K562 (cell line): ENCODE measurements around the gene B3GALT6. TPM values are rescaled to one million over a fixed set of nuclear protein-coding genes. Genes with fewer than 3 reads are reported as not detected.

Source experiments
- BRF1 ChIP-seq: IDR thresholded peaks from 3 replicates; pipeline ENCODE4 v1.6.1; 2011; ENCODE audit warnings: borderline replicate concordance, mild to moderate bottlenecking; ENCODE audit not compliant: insufficient read length; ENCODE audit errors: extremely low read depth
- CHD4 ChIP-seq: fragments of 200-600 bp; sonication (generic); IDR thresholded peaks from 3 replicates; pipeline ENCODE4 v1.6.1; 2012; ENCODE audit warnings: low read depth, mild to moderate bottlenecking, mixed read lengths, low read length, inconsistent platforms; ENCODE audit not compliant: insufficient read depth, insufficient replicate concordance, poor library complexity, severe bottlenecking
- CREM ChIP-seq: IDR thresholded peaks from 2 replicates; pipeline ENCODE4 v1.6.1; 2014; ENCODE audit warnings: antibody characterized with exemption, low read depth
- DDX20 ChIP-seq: fragments of 450-650 bp; IDR thresholded peaks from 2 replicates; pipeline ENCODE4 v1.6.1; 2016; ENCODE audit warnings: missing genetic modification characterization, low read depth, mild to moderate bottlenecking, missing compliant biosample characterization, moderate library complexity
- E2F3 ChIP-seq: fragments of 250-450 bp; sonication (Bioruptor Pico); IDR thresholded peaks from 2 replicates; pipeline ENCODE4 v1.4.0; 2020; ENCODE audit warnings: mild to moderate bottlenecking
- EGR1 ChIP-seq: fragments of 450-650 bp; conservative IDR thresholded peaks from 2 replicates; pipeline ENCODE4 v1.6.1; 2017; ENCODE audit warnings: mild to moderate bottlenecking
- EP300 ChIP-seq: IDR thresholded peaks from 2 replicates; pipeline ENCODE4 v1.6.1; 2012; ENCODE audit warnings: low read length, improper control_type of control experiment
- EWSR1 ChIP-seq: fragments of 450-650 bp; IDR thresholded peaks from 2 replicates; pipeline ENCODE4 v1.6.1; 2018; ENCODE audit warnings: borderline replicate concordance, mild to moderate bottlenecking, low read depth, moderate library complexity; ENCODE audit not compliant: partially characterized antibody
- FOXK1 ChIP-seq: sonication (generic); formaldehyde crosslinking; IDR thresholded peaks from 2 replicates; pipeline ENCODE4 v1.8.0; 2022; ENCODE audit warnings: missing genetic modification reagents, mild to moderate bottlenecking, borderline replicate concordance
- KDM5B ChIP-seq: fragments of 200-600 bp; sonication (generic); IDR thresholded peaks from 2 replicates; pipeline ENCODE4 v1.6.1; 2012; ENCODE audit warnings: low read depth, mild to moderate bottlenecking, moderate library complexity, low read length, control low read depth, inconsistent platforms; ENCODE audit not compliant: insufficient replicate concordance
- NCOA1 ChIP-seq: fragments of 450-650 bp; IDR thresholded peaks from 2 replicates; pipeline ENCODE4 v1.6.1; 2016; ENCODE audit warnings: low read depth
- PTRF ChIP-seq: fragments of 450-650 bp; IDR thresholded peaks from 2 replicates; pipeline ENCODE4 v1.6.1; 2016; ENCODE audit warnings: mild to moderate bottlenecking, missing genetic modification characterization, missing compliant biosample characterization
- RBM22 ChIP-seq: fragments of 200-400 bp; formaldehyde crosslinking; IDR thresholded peaks from 2 replicates; pipeline ENCODE4 v1.6.1; 2018; ENCODE audit warnings: low read length, low read depth; ENCODE audit not compliant: poor library complexity, severe bottlenecking
- SIN3A ChIP-seq, 2 experiments: fragments of 150-350 bp in 1 of 2; IDR thresholded peaks; 2 replicates each; pipeline ENCODE4 v1.6.1; 2011 to 2016; ENCODE audit warnings: borderline replicate concordance in 2 of 2, low read depth in 2 of 2, low read length in 2 of 2, mild to moderate bottlenecking in 2 of 2, moderate library complexity in 2 of 2; ENCODE audit not compliant: control insufficient read depth in 1 of 2
- SRSF9 ChIP-seq: fragments of 200-400 bp; formaldehyde crosslinking; IDR thresholded peaks from 2 replicates; pipeline ENCODE4 v1.6.1; 2017; ENCODE audit warnings: low read depth, low read length, borderline replicate concordance
- STAT5A ChIP-seq: IDR thresholded peaks from 2 replicates; pipeline ENCODE4 v1.6.1; 2012; ENCODE audit warnings: low read length, inconsistent platforms, borderline replicate concordance
- ZNF224 ChIP-seq: sonication (generic); formaldehyde crosslinking; IDR thresholded peaks from 2 replicates; pipeline ENCODE4 v1.8.0; 2022; ENCODE audit warnings: mild to moderate bottlenecking, missing genetic modification reagents
- ZNF41 ChIP-seq: fragments of 250-450 bp; sonication (Bioruptor Pico); conservative IDR thresholded peaks from 2 replicates; pipeline ENCODE4 v1.4.0; 2020; ENCODE audit warnings: mild to moderate bottlenecking
- polyA plus RNA-seq, 8 experiments: library from polyadenylated mRNA; depleted of rRNA in 4 of 8; stranded (reverse) in 5 of 8; unstranded in 3 of 8; fragments of >200 nt; fragmentation: Nextera tagmentation in 2 of 8; fragmentation: Illumina TruSeq in 1 of 8; extraction: Ambion mirVana in 2 of 8; extraction: Trizol in 1 of 8; gene quantifications; 2 replicates each; pipeline versions ENCODE4 v1.2.1 to v1.2.3, GENCODE V29; 2011 to 2014; ENCODE audit warnings: inconsistent platforms in 1 of 8, missing spikeins in 1 of 8
- total RNA-seq, 7 experiments: library from RNA; depleted of rRNA in 6 of 7; stranded (reverse); fragments of >200 nt in 6 of 7; fragmentation: Illumina TruSeq in 2 of 7; extraction: Trizol in 2 of 7; gene quantifications; 2 replicates each; pipeline versions ENCODE4 v1.2.1 to v1.2.3, GENCODE V29; 2011 to 2021; ENCODE audit warnings: low replicate concordance in 1 of 7
- TF ChIP-seq, protein P1 (sequence below): sonication (generic); formaldehyde crosslinking; IDR thresholded peaks from 2 replicates; pipeline ENCODE4 v1.8.1; 2023; ENCODE audit warnings: mild to moderate bottlenecking, missing genetic modification reagents
- TF ChIP-seq, protein P2 (sequence below): fragments of 250-450 bp; sonication (Bioruptor Pico); IDR thresholded peaks from 2 replicates; pipeline ENCODE4 v1.5.0; 2022; ENCODE audit warnings: mild to moderate bottlenecking
- TF ChIP-seq, protein P3 (sequence below): sonication (generic); formaldehyde crosslinking; IDR thresholded peaks from 2 replicates; pipeline ENCODE4 v1.9.0; 2022; ENCODE audit warnings: mild to moderate bottlenecking, missing genetic modification reagents
- TF ChIP-seq, protein P4 (sequence below): fragments of 250-450 bp; sonication (Bioruptor Pico); IDR thresholded peaks from 2 replicates; pipeline ENCODE4 v1.8.0; 2021; ENCODE audit warnings: moderate library complexity, mild to moderate bottlenecking, inconsistent platforms

B3GALT6 gene
- total and polyA plus RNA-seq, 9 of the 15 experiments (the other 6 are each of a cell fraction or from before 2014, with no cell fraction given), result 0.68 to 29.8 (median 9.9) TPM

DNA sequence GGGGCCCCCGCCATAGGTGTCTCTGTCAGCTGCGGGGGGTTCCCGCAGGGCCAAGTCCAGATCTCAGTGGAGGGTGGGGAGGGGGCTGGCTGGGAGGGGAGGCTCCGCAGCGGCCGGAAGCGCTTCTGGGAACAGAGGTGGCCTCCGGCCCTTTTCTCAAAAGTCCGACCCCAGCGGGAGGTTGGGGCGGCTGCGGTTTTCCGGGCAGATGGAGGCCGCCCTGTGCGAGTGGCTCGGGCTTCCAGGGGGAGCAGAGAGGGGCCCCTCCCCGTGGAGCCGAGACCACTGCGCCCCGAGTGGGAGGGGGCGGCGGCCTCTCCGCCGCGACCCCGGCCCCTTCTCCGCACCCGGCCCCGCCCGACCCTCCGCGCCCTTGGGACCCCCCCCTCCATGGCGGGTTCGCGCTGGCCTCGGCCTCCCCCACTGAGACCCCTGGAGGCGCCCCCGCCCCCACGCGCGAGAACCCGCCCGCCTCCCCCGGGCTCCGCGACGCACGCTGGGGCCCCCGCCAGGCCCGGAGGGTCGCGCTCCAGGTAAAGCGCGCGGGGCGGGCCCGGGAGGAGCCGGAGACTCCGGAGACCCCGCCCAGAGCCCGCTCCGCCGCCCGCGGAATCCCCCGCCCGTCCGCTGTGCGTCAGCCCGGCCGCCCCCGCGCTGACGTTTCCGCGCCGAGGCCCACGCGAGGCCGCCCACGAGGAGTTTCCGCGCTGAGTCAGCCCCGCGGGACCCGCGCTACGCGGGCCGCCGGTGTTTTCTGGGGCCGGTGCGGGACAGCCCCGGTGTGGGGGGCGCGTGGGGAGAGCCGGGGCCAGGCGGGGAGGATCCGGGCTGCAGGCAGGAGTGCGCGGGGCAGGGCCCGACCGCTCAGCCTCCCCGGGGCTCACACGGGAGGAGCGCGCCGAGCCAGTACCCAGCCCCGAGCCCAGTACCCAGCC, 30.9 kb upstream of the B3GALT6 start (continued):
- TF ChIP-seq RBM22 (no peak), KDM5B (peak; percentile 45), ZNF41 (CRISPR knock-in tag) (no peak), E2F3 (CRISPR knock-in tag) (no peak), DDX20 (no peak), SRSF9 (no peak), CHD4 (peak; percentile 65), ZNF224 (CRISPR knock-in tag) (no peak), NCOA1 (no peak), EWSR1 (no peak), EGR1 (peak; percentile 97), EP300 (peak; percentile 18; the same call in 1 of the 2 replicates), SIN3A (IDR thresholded peaks at IDR 0.05; ENCODE audit: borderline replicate concordance in 2 of 2, control insufficient read depth in 1 of 2, low read depth in 2 of 2, low read length in 2 of 2) (no peak), FOXK1 (CRISPR knock-in tag) (no peak), BRF1 (no peak), CREM (peak; percentile 95), STAT5A (no peak), PTRF (tag) (no peak)
- TF ChIP-seq, protein P1, sequence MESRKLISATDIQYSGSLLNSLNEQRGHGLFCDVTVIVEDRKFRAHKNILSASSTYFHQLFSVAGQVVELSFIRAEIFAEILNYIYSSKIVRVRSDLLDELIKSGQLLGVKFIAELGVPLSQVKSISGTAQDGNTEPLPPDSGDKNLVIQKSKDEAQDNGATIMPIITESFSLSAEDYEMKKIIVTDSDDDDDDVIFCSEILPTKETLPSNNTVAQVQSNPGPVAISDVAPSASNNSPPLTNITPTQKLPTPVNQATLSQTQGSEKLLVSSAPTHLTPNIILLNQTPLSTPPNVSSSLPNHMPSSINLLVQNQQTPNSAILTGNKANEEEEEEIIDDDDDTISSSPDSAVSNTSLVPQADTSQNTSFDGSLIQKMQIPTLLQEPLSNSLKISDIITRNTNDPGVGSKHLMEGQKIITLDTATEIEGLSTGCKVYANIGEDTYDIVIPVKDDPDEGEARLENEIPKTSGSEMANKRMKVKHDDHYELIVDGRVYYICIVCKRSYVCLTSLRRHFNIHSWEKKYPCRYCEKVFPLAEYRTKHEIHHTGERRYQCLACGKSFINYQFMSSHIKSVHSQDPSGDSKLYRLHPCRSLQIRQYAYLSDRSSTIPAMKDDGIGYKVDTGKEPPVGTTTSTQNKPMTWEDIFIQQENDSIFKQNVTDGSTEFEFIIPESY, result 0 out of 2 replicates have a peak, but pooled peaks have one; percentile 32
- TF ChIP-seq, protein P2, sequence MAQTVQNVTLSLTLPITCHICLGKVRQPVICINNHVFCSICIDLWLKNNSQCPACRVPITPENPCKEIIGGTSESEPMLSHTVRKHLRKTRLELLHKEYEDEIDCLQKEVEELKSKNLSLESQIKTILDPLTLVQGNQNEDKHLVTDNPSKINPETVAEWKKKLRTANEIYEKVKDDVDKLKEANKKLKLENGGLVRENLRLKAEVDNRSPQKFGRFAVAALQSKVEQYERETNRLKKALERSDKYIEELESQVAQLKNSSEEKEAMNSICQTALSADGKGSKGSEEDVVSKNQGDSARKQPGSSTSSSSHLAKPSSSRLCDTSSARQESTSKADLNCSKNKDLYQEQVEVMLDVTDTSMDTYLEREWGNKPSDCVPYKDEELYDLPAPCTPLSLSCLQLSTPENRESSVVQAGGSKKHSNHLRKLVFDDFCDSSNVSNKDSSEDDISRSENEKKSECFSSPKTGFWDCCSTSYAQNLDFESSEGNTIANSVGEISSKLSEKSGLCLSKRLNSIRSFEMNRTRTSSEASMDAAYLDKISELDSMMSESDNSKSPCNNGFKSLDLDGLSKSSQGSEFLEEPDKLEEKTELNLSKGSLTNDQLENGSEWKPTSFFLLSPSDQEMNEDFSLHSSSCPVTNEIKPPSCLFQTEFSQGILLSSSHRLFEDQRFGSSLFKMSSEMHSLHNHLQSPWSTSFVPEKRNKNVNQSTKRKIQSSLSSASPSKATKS (CRISPR knock-in tag), result no peak
- TF ChIP-seq, protein P3, sequence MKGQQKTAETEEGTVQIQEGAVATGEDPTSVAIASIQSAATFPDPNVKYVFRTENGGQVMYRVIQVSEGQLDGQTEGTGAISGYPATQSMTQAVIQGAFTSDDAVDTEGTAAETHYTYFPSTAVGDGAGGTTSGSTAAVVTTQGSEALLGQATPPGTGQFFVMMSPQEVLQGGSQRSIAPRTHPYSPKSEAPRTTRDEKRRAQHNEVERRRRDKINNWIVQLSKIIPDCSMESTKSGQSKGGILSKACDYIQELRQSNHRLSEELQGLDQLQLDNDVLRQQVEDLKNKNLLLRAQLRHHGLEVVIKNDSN, result no peak
- TF ChIP-seq, protein P4, sequence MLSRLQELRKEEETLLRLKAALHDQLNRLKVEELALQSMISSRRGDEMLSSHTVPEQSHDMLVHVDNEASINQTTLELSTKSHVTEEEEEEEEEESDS, result no peak
